Neural progenitor cell (in vitro differentiated cells): ENCODE measurements around the gene TMEM154. TPM values are rescaled to one million over a fixed set of nuclear protein-coding genes. Genes with fewer than 3 reads are reported as not detected.

Source experiments
- DNase-seq: peaks from one replicate; pipeline ENCODE4 v3.0.0-alpha.2; 2016; ENCODE audit warnings: low spot score
- H2AFZ ChIP-seq: fragments of 200-600 bp; sonication (generic); replicated peaks from 2 replicates; pipeline ENCODE4 v1.6.1; 2016; ENCODE audit warnings: antibody characterized with exemption
- H3F3A ChIP-seq: fragments of 200-600 bp; sonication (generic); 2 replicates; pipeline ENCODE4 v1.6.1; 2016; ENCODE audit warnings: antibody characterized with exemption, low read depth
- H3K27ac ChIP-seq: fragments of 200-600 bp; sonication (generic); 2 replicates; pipeline ENCODE4 v1.5.1; 2016; ENCODE audit warnings: mild to moderate bottlenecking
- H3K27me3 ChIP-seq: fragments of 200-600 bp; sonication (generic); 2 replicates; pipeline ENCODE4 v1.6.1; 2016; ENCODE audit warnings: mild to moderate bottlenecking, moderate library complexity
- H3K36me3 ChIP-seq: fragments of 200-600 bp; sonication (generic); 2 replicates; pipeline ENCODE4 v1.5.1; 2016
- H3K4me1 ChIP-seq: fragments of 200-600 bp; sonication (generic); 2 replicates; pipeline ENCODE4 v1.6.1; 2016; ENCODE audit warnings: mixed run types
- H3K4me2 ChIP-seq: fragments of 200-600 bp; sonication (generic); 2 replicates; pipeline ENCODE4 v1.6.1; 2016
- H3K4me3 ChIP-seq: fragments of 200-600 bp; sonication (generic); 2 replicates; pipeline ENCODE4 v1.5.1; 2016
- H3K79me2 ChIP-seq: fragments of 200-600 bp; sonication (generic); 2 replicates; pipeline ENCODE4 v1.6.1; 2016; ENCODE audit warnings: low read depth
- H3K9ac ChIP-seq: fragments of 200-600 bp; sonication (generic); 2 replicates; pipeline ENCODE4 v1.6.1; 2016
- H3K9me3 ChIP-seq: fragments of 200-600 bp; sonication (generic); 2 replicates; pipeline ENCODE4 v1.5.1; 2016; ENCODE audit warnings: low read depth
- H4K20me1 ChIP-seq: fragments of 200-600 bp; sonication (generic); 2 replicates; pipeline ENCODE4 v1.6.1; 2016; ENCODE audit warnings: low read depth
- H3K27ac Mint-ChIP-seq: 3 replicates; pipeline ENCODE4 v1.8.0; 2021; ENCODE audit warnings: mixed read lengths
- H3K27me3 Mint-ChIP-seq: 2 replicates; pipeline ENCODE4 v1.8.0; 2022; ENCODE audit warnings: low read depth, mild to moderate bottlenecking, inconsistent platforms, moderate library complexity, mixed read lengths; ENCODE audit not compliant: insufficient read depth
- H3K36me3 Mint-ChIP-seq: 3 replicates; pipeline ENCODE4 v1.8.0; 2021; ENCODE audit warnings: mixed read lengths
- H3K4me1 Mint-ChIP-seq: 3 replicates; pipeline ENCODE4 v1.8.0; 2021; ENCODE audit warnings: mixed read lengths
- H3K4me3 Mint-ChIP-seq: 3 replicates; pipeline ENCODE4 v1.8.0; 2021; ENCODE audit warnings: mild to moderate bottlenecking, moderate library complexity, mixed read lengths
- H3K9me3 Mint-ChIP-seq: 3 replicates; pipeline ENCODE4 v1.8.0; 2020; ENCODE audit warnings: mixed read lengths
- CTCF ChIP-seq: fragments of 200-600 bp; sonication (generic); IDR thresholded peaks from 2 replicates; pipeline ENCODE4 v1.5.1; 2017; ENCODE audit warnings: antibody characterized with exemption, mild to moderate bottlenecking
- EZH2 ChIP-seq: fragments of 200-600 bp; sonication (generic); IDR thresholded peaks from 2 replicates; pipeline ENCODE4 v1.6.1; 2017; ENCODE audit warnings: antibody characterized with exemption, mild to moderate bottlenecking, moderate library complexity
- EZH2phosphoT487 ChIP-seq: fragments of 200-600 bp; sonication (generic); IDR thresholded peaks from 2 replicates; pipeline ENCODE4 v1.6.1; 2017; ENCODE audit warnings: antibody characterized with exemption
- total RNA-seq: library from RNA; depleted of rRNA; stranded (reverse); fragments of >200 nt; gene quantifications from 2 replicates; pipeline ENCODE4 v1.2.3, GENCODE V29; 2015; ENCODE audit warnings: low replicate concordance

TMEM154 gene
- total RNA-seq, 1 donor from 2014 or later = 3.0 TPM

- Mint-ChIP-seq H3K4me3 (no peak overlapping the region), H3K36me3 (no peaks in the 10 kb centered on the region), H3K27ac (no peak overlapping the region), H3K4me1 (peaks cover 14% of the 10 kb centered on the region), H3K27me3 (peaks cover 2% of the 10 kb centered on the region), H3K9me3 (peaks cover 7% of the 10 kb centered on the region)
- Histone ChIP-seq H3K9me3 (no peaks in the 10 kb centered on the region), H3K36me3 (no peaks in the 10 kb centered on the region), H3K27ac (no peak overlapping the region), H3K79me2 (no peaks in the 10 kb centered on the region), H4K20me1 (no peaks in the 10 kb centered on the region), H3K4me1 (peaks cover 11% of the 10 kb centered on the region), H3K9ac (no peak overlapping the region), H3K4me2 (no peak overlapping the region), H3K4me3 (no peak overlapping the region), H3F3A (peaks cover 4% of the 10 kb centered on the region), H3K27me3 (no peaks in the 10 kb centered on the region), H2AFZ (no peak overlapping the region)
- TF ChIP-seq EZH2phosphoT487 = no peak
- no peak for TF ChIP-seq EZH2
- TF ChIP-seq CTCF = no peak
- no peak for DNase-seq
These were observed 25.0 kb upstream of the TMEM154 start for GRCh38 chr4:152704788-152705187.

- Mint-ChIP-seq H3K36me3 (no peaks in the 10 kb centered on the region), H3K27ac (no peak overlapping the region), H3K4me3 (no peak overlapping the region), H3K4me1 (peaks cover 15% of the 10 kb centered on the region), H3K27me3 (no peaks in the 10 kb centered on the region), H3K9me3 (peaks cover 7% of the 10 kb centered on the region)
- Histone ChIP-seq H3K27me3 (no peaks in the 10 kb centered on the region), H3K79me2 (no peaks in the 10 kb centered on the region), H3K4me2 (no peak overlapping the region), H3K4me1 (peaks cover 8% of the 10 kb centered on the region), H3K9me3 (no peaks in the 10 kb centered on the region), H3F3A (no peaks in the 10 kb centered on the region), H3K4me3 (no peak overlapping the region), H4K20me1 (no peaks in the 10 kb centered on the region), H3K9ac (no peak overlapping the region), H2AFZ (peak overlapping the region; percentile 63), H3K27ac (no peak overlapping the region), H3K36me3 (no peaks in the 10 kb centered on the region)
- DNase-seq = no peak
- TF ChIP-seq EZH2phosphoT487 (no peak), CTCF (no peak), EZH2 (no peak)
These were observed 20.4 kb upstream of the TMEM154 start for GRCh38 chr4:152700151-152700550.

GRCh38 chr4:152699313-152699712 lies 19.5 kb upstream of the TMEM154 start:
- no peak overlapping the region for H3K27ac Mint-ChIP-seq
- no peak overlapping the region for H3K4me2 ChIP-seq
- H3K9ac ChIP-seq = no peak overlapping the region
- no peaks in the 10 kb centered on the region for H3K36me3 ChIP-seq
- H3K27me3 Mint-ChIP-seq = no peaks in the 10 kb centered on the region
- H2AFZ ChIP-seq = no peak overlapping the region
- H3K4me1 ChIP-seq = peaks cover 8% of the 10 kb centered on the region
- H3K4me1 Mint-ChIP-seq = peaks cover 15% of the 10 kb centered on the region
- DNase-seq = no peak
- no peaks in the 10 kb centered on the region for H3K79me2 ChIP-seq
- H3K9me3 Mint-ChIP-seq = peaks cover 7% of the 10 kb centered on the region
- no peaks in the 10 kb centered on the region for H3K9me3 ChIP-seq
- H3K27ac ChIP-seq = no peak overlapping the region
- no peak overlapping the region for H3K4me3 ChIP-seq
- no peaks in the 10 kb centered on the region for H4K20me1 ChIP-seq
- no peaks in the 10 kb centered on the region for H3F3A ChIP-seq
- TF ChIP-seq CTCF (no peak), EZH2phosphoT487 (no peak), EZH2 (no peak)
- no peaks in the 10 kb centered on the region for H3K27me3 ChIP-seq
- H3K4me3 Mint-ChIP-seq = no peak overlapping the region
- no peaks in the 10 kb centered on the region for H3K36me3 Mint-ChIP-seq

- H3K9me3 ChIP-seq = no peaks in the 10 kb centered on the region
- Mint-ChIP-seq H3K4me1 (peaks cover 15% of the 10 kb centered on the region), H3K4me3 (no peak overlapping the region), H3K36me3 (no peaks in the 10 kb centered on the region), H3K9me3 (peaks cover 3% of the 10 kb centered on the region), H3K27me3 (no peaks in the 10 kb centered on the region), H3K27ac (no peak overlapping the region)
- no peak for DNase-seq
- no peak overlapping the region for H3K27ac ChIP-seq
- no peaks in the 10 kb centered on the region for H3K36me3 ChIP-seq
- peaks cover 8% of the 10 kb centered on the region for H3K4me1 ChIP-seq
- no peak overlapping the region for H3K4me3 ChIP-seq
- H4K20me1 ChIP-seq = no peaks in the 10 kb centered on the region
- no peak overlapping the region for H3K4me2 ChIP-seq
- no peaks in the 10 kb centered on the region for H3K27me3 ChIP-seq
- TF ChIP-seq EZH2 (no peak), EZH2phosphoT487 (no peak), CTCF (no peak)
- no peak overlapping the region for H3K9ac ChIP-seq
- H3K79me2 ChIP-seq = no peaks in the 10 kb centered on the region
- no peaks in the 10 kb centered on the region for H3F3A ChIP-seq
- no peak overlapping the region for H2AFZ ChIP-seq
These were observed 18.3 kb upstream of the TMEM154 start for GRCh38 chr4:152698089-152698499.
